Muscle layer of duodenum (tissue), 2 donors: ENCODE data around the gene CDH23.

Experiments
- H3K27ac ChIP-seq: one replicate; pipeline ENCODE4 v1.7.0; 2013; ENCODE audit warnings: mild to moderate bottlenecking, low read length
- H3K27me3 ChIP-seq: one replicate; pipeline ENCODE4 v1.7.0; 2013; ENCODE audit warnings: low read depth, mild to moderate bottlenecking, control low read depth, low read length
- H3K36me3 ChIP-seq, 2 donors: one replicate each; pipeline ENCODE4 v1.7.0; 2013; ENCODE audit warnings: low read length in 2 of 2, control low read depth in 1 of 2, mild to moderate bottlenecking in 1 of 2; ENCODE audit not compliant: insufficient read depth in 2 of 2, control insufficient read depth in 1 of 2
- H3K4me1 ChIP-seq, 2 donors: one replicate each; pipeline ENCODE4 v1.7.0; 2013; ENCODE audit warnings: low read length in 2 of 2, mild to moderate bottlenecking in 2 of 2, control low read depth in 1 of 2, moderate library complexity in 1 of 2; ENCODE audit not compliant: insufficient read depth in 2 of 2, control insufficient read depth in 1 of 2
- H3K4me3 ChIP-seq, 2 donors: one replicate each; pipeline ENCODE4 v1.7.0; 2013; ENCODE audit warnings: low read length in 2 of 2, low read depth in 1 of 2, mild to moderate bottlenecking in 1 of 2
- H3K9me3 ChIP-seq, 2 donors: one replicate each; pipeline ENCODE4 v1.7.0; 2013; ENCODE audit warnings: low read length in 2 of 2, control low read depth in 1 of 2, mild to moderate bottlenecking in 1 of 2; ENCODE audit not compliant: control insufficient read depth in 1 of 2
- donor health status: healthy.

CDH23 gene

GRCh38 chr10:71501402-71501801 lies 104.7 kb downstream of the CDH23 start:
- peaks cover 0 to 7% of the 10 kb centered on the region in 2 donors for H3K4me1 ChIP-seq
- H3K27me3 ChIP-seq = no peaks in the 10 kb centered on the region
- H3K4me3 ChIP-seq = no peak overlapping the region
- H3K9me3 ChIP-seq = no peaks in the 10 kb centered on the region
- no peak overlapping the region for H3K27ac ChIP-seq
- no peaks in the 10 kb centered on the region for H3K36me3 ChIP-seq

- no peak overlapping the region for H3K27ac ChIP-seq
- no peak overlapping the region for H3K4me3 ChIP-seq
These were observed 105.5 kb downstream of the CDH23 start for GRCh38 chr10:71502190-71502589.

GRCh38 chr10:71502851-71503250 lies 106.1 kb downstream of the CDH23 start:
- H3K4me1 ChIP-seq = peaks cover 0 to 7% of the 10 kb centered on the region in 2 donors
- no peak overlapping the region for H3K4me3 ChIP-seq
- no peak overlapping the region for H3K27ac ChIP-seq
- H3K9me3 ChIP-seq = no peaks in the 10 kb centered on the region
- H3K36me3 ChIP-seq = no peaks in the 10 kb centered on the region
- H3K27me3 ChIP-seq = no peaks in the 10 kb centered on the region

More at GRCh38 chr10:71502190-71502589, 105.5 kb downstream of the CDH23 start:
- no peaks in the 10 kb centered on the region for H3K27me3 ChIP-seq
- H3K4me1 ChIP-seq = peaks cover 0 to 7% of the 10 kb centered on the region in 2 donors
- H3K36me3 ChIP-seq = no peaks in the 10 kb centered on the region
- no peaks in the 10 kb centered on the region for H3K9me3 ChIP-seq

- Histone ChIP-seq H3K27me3 (no peaks in the 10 kb centered on the region), H3K4me1 (peaks cover 0 to 7% of the 10 kb centered on the region in 2 donors), H3K4me3 (no peak overlapping the region), H3K9me3 (no peaks in the 10 kb centered on the region), H3K27ac (no peak overlapping the region), H3K36me3 (no peaks in the 10 kb centered on the region)
These were observed 107.4 kb downstream of the CDH23 start for GRCh38 chr10:71504168-71504567.

GRCh38 chr10:71504570-71504969 lies 107.8 kb downstream of the CDH23 start:
- H3K27ac ChIP-seq = no peak overlapping the region
- peaks cover 0 to 7% of the 10 kb centered on the region in 2 donors for H3K4me1 ChIP-seq
- no peaks in the 10 kb centered on the region for H3K9me3 ChIP-seq
- H3K4me3 ChIP-seq = no peak overlapping the region
- no peaks in the 10 kb centered on the region for H3K27me3 ChIP-seq
- no peaks in the 10 kb centered on the region for H3K36me3 ChIP-seq

GRCh38 chr10:71505862-71506261 lies 109.1 kb downstream of the CDH23 start:
- Histone ChIP-seq H3K4me3 (no peak overlapping the region), H3K4me1 (peaks cover 0 to 7% of the 10 kb centered on the region in 2 donors), H3K9me3 (no peaks in the 10 kb centered on the region), H3K27me3 (no peaks in the 10 kb centered on the region), H3K27ac (no peak overlapping the region), H3K36me3 (no peaks in the 10 kb centered on the region)

- peaks cover 0 to 7% of the 10 kb centered on the region in 2 donors for H3K4me1 ChIP-seq
- no peak overlapping the region for H3K27ac ChIP-seq
- H3K4me3 ChIP-seq = no peak overlapping the region
- no peaks in the 10 kb centered on the region for H3K36me3 ChIP-seq
- no peaks in the 10 kb centered on the region for H3K27me3 ChIP-seq
- H3K9me3 ChIP-seq = no peaks in the 10 kb centered on the region
These were observed 112.7 kb downstream of the CDH23 start for GRCh38 chr10:71509444-71509843.

- no peak overlapping the region for H3K4me3 ChIP-seq
- H3K9me3 ChIP-seq = no peaks in the 10 kb centered on the region
- no peaks in the 10 kb centered on the region for H3K27me3 ChIP-seq
- no peak overlapping the region for H3K27ac ChIP-seq
- no peaks in the 10 kb centered on the region for H3K36me3 ChIP-seq
- H3K4me1 ChIP-seq = no peaks in the 10 kb centered on the region
These were observed 114.5 kb downstream of the CDH23 start for GRCh38 chr10:71511206-71511605.

- H3K27me3 ChIP-seq = no peaks in the 10 kb centered on the region
- H3K27ac ChIP-seq = no peak overlapping the region
- no peaks in the 10 kb centered on the region for H3K36me3 ChIP-seq
- no peak overlapping the region for H3K4me3 ChIP-seq
- H3K9me3 ChIP-seq = no peaks in the 10 kb centered on the region
- H3K4me1 ChIP-seq = no peaks in the 10 kb centered on the region
These were observed 115.6 kb downstream of the CDH23 start for GRCh38 chr10:71512312-71512711.

GRCh38 chr10:71512761-71513539 lies 116.2 kb downstream of the CDH23 start:
- no peaks in the 10 kb centered on the region for H3K36me3 ChIP-seq
- H3K4me1 ChIP-seq = no peaks in the 10 kb centered on the region
- no peaks in the 10 kb centered on the region for H3K27me3 ChIP-seq
- no peak overlapping the region for H3K4me3 ChIP-seq
- no peak overlapping the region for H3K27ac ChIP-seq
- H3K9me3 ChIP-seq = no peaks in the 10 kb centered on the region

- no peaks in the 10 kb centered on the region for H3K4me1 ChIP-seq
- no peaks in the 10 kb centered on the region for H3K36me3 ChIP-seq
These were observed 116.8 kb downstream of the CDH23 start for GRCh38 chr10:71513540-71513853.

GRCh38 chr10:71513936-71514335 lies 117.2 kb downstream of the CDH23 start:
- H3K4me1 ChIP-seq = no peaks in the 10 kb centered on the region
- H3K9me3 ChIP-seq = no peaks in the 10 kb centered on the region
- H3K4me3 ChIP-seq = no peak overlapping the region
- no peak overlapping the region for H3K27ac ChIP-seq
- H3K27me3 ChIP-seq = no peaks in the 10 kb centered on the region
- no peaks in the 10 kb centered on the region for H3K36me3 ChIP-seq

More at GRCh38 chr10:71513540-71513853, 116.8 kb downstream of the CDH23 start:
- Histone ChIP-seq H3K27ac (no peak overlapping the region), H3K4me3 (no peak overlapping the region), H3K9me3 (no peaks in the 10 kb centered on the region), H3K27me3 (no peaks in the 10 kb centered on the region)
